ENCODE data around the gene PVALB. TPM values are rescaled to one million over a fixed set of nuclear protein-coding genes. Genes with fewer than 3 reads are reported as not detected.
"Not testable (repeated sequence)": the region's sequence is repeated elsewhere in the genome, so short reads cannot be mapped to it uniquely, and the experiment has no call there.

Gene PVALB
- total RNA-seq, 4 donors from 2014 or later: not detected

GRCh38 chr22:36756031-36756430 is 60.8 kb downstream of the PVALB start:
- Histone ChIP-seq H3K4me1 (peaks cover 0 to 45% (median 0%) of the 10 kb centered on the region in 3 donors), H3K36me3 (no peaks in the 10 kb centered on the region), H3K27ac (no peak overlapping the region), H3K9me3 (no peaks in the 10 kb centered on the region), H3K4me3 (no peak overlapping the region), H3K27me3 (peaks cover 0 to 55% (median 1%) of the 10 kb centered on the region in 4 donors)
- no peak for TF ChIP-seq POLR2A (IDR thresholded peaks at IDR 0.05)
- TF ChIP-seq, protein P1, sequence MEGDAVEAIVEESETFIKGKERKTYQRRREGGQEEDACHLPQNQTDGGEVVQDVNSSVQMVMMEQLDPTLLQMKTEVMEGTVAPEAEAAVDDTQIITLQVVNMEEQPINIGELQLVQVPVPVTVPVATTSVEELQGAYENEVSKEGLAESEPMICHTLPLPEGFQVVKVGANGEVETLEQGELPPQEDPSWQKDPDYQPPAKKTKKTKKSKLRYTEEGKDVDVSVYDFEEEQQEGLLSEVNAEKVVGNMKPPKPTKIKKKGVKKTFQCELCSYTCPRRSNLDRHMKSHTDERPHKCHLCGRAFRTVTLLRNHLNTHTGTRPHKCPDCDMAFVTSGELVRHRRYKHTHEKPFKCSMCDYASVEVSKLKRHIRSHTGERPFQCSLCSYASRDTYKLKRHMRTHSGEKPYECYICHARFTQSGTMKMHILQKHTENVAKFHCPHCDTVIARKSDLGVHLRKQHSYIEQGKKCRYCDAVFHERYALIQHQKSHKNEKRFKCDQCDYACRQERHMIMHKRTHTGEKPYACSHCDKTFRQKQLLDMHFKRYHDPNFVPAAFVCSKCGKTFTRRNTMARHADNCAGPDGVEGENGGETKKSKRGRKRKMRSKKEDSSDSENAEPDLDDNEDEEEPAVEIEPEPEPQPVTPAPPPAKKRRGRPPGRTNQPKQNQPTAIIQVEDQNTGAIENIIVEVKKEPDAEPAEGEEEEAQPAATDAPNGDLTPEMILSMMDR (IDR thresholded peaks at IDR 0.05): no peak
- DNase-seq: no peak
- WGBS, 2 donors: 55 to 85% methylated on average over 5 to 6 of the region's 7 CpGs
- intact Hi-C loops (cut with DNase I): no loop called here

DNA sequence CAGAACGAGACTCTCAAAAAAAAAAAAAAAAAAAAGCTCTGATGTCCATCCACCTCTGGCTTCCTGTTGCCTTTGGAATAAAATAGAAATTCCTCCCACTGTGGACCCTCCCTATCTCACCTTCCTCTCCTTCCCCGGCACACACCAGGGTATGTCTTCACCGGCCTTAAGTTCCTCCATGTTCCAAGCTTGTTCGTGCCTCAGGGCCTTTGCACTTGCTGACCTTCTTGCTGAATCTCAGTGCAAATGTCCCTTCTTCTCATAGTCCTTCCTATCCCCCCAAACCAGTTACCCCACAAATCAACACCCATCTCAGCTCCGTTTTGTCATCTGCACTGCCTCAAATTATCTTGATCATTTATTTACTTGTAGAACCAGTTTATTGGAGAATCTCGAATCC is 61.5 kb downstream of the PVALB start:
- peaks cover 0 to 37% (median 0%) of the 10 kb centered on the region in 3 donors for H3K4me1 ChIP-seq
- H3K9me3 ChIP-seq: no peaks in the 10 kb centered on the region
- no peak overlapping the region for H3K4me3 ChIP-seq
- H3K36me3 ChIP-seq: no peaks in the 10 kb centered on the region
- TF ChIP-seq, protein P1 (IDR thresholded peaks at IDR 0.05): no peak
- TF ChIP-seq POLR2A (IDR thresholded peaks at IDR 0.05): no peak
- 78 to 80% methylated on average over 5 to 6 of the region's 6 CpGs for WGBS, 2 donors
- DNase-seq: no peak
- no peak overlapping the region for H3K27ac ChIP-seq
- intact Hi-C loops (cut with DNase I): no loop called here
- peaks cover 0 to 55% (median 1%) of the 10 kb centered on the region in 4 donors for H3K27me3 ChIP-seq

DNA sequence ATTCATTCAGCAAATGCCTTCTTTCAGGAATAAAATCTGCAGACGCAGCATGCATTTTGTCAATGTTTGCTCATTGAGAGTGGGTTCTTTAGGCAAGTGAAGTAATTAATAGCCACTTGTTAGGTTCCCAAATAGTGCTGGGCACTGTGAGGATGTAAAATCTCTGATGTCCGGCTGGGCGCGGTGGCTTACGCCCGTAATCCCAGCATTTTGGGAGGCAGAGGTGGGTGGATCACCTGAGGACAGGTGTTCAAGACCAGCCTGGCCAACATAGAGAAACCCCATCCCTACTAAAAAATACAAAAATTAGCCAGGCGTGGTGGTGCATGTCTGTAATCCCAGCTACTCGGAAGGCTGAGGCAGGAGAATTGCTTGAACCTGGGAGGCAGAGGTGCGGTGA is 62.0 kb downstream of the PVALB start:
- H3K9me3 ChIP-seq; H3K4me3 ChIP-seq; H3K36me3 ChIP-seq; H3K27ac ChIP-seq; intact Hi-C loops (cut with DNase I); DNase-seq: not testable (repeated sequence)
- H3K27me3 ChIP-seq: peaks cover 0 to 55% (median 1%) of the 10 kb centered on the region in 4 donors
- peaks cover 0 to 33% (median 0%) of the 10 kb centered on the region in 3 donors for H3K4me1 ChIP-seq
- WGBS, 2 donors: 94 to 98% methylated on average over 8 of the region's 9 CpGs

- Histone ChIP-seq H3K4me3 (no peak overlapping the region), H3K27me3 (peaks cover 0 to 55% (median 1%) of the 10 kb centered on the region in 4 donors), H3K9me3 (no peaks in the 10 kb centered on the region), H3K4me1 (peaks cover 0 to 25% (median 0%) of the 10 kb centered on the region in 3 donors), H3K36me3 (no peaks in the 10 kb centered on the region), H3K27ac (no peak overlapping the region)
- TF ChIP-seq POLR2A (IDR thresholded peaks at IDR 0.05): no peak
- TF ChIP-seq, protein P1 (IDR thresholded peaks at IDR 0.05): no peak
- 76 to 83% methylated on average over 6 to 9 of the region's 12 CpGs for WGBS, 2 donors
- DNase-seq: no peak
- intact Hi-C loops (cut with DNase I): no loop called here
Observed at GRCh38 chr22:36753916-36754315, 62.9 kb downstream of the PVALB start.

DNA sequence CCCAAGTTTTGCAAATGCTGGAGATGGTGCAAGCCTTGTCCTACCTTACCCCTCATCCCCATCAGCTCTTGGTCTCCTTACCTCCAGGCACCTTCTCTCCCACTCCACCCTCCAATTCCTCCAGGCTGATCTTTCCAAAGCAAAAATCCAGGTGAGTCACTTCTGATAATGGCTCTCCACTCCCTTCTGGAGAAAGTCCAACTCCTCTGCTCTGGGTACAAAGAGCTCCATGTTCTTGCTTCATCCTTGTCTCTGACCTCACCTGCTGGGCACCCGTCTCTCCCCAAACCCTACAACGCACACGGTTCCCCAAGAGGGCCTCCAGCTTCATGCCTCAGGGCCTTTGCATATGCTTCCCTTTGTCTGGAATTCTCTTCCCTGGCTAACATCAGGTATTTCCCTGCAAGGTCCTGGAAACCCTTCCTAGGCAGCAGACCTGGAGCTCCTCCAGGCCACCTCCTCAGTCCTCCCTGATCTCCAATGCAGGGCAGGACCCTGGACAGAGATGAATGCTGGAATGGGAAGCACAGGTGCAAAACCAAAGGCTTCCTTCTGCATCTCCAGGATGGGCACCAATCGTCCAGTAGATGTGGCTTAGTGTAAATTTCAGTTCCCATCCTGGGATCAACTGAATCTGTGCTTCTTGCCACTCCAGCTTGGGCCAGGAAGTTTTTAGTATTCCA is 63.6 kb downstream of the PVALB start:
- peaks cover 0 to 25% (median 0%) of the 10 kb centered on the region in 3 donors for H3K4me1 ChIP-seq
- WGBS, 2 donors: 19 to 41% methylated on average over 4 of the region's 4 CpGs
- H3K9me3 ChIP-seq: no peaks in the 10 kb centered on the region
- TF ChIP-seq POLR2A (IDR thresholded peaks at IDR 0.05): no peak
- TF ChIP-seq, protein P1 (IDR thresholded peaks at IDR 0.05): no peak
- no peak overlapping the region for H3K4me3 ChIP-seq
- DNase-seq: no peak
- no peak overlapping the region for H3K27ac ChIP-seq
- intact Hi-C loops (cut with DNase I): no loop called here
- no peaks in the 10 kb centered on the region for H3K36me3 ChIP-seq
- peaks cover 0 to 55% (median 1%) of the 10 kb centered on the region in 4 donors for H3K27me3 ChIP-seq

Other genes starting within 250 kb of the PVALB start
- not detected for gene CACNG2, start 113.3 kb downstream of the PVALB start, total RNA-seq
- 1 to 10 TPM; 6.1 to 9.5 (median 8.1) TPM for gene IFT27, start 40.9 kb downstream of the PVALB start, total RNA-seq
- gene NCF4, start 44.0 kb upstream of the PVALB start, total RNA-seq: 10 to 100 TPM in 2 of 4 donors, 1 to 10 TPM in 2; 2.1 to 15.1 (median 8.4) TPM
- 1 to 10 TPM; 1.5 to 6.1 (median 2.9) TPM for gene CSF2RB, start 96.6 kb upstream of the PVALB start, total RNA-seq
- gene TST, start 202.4 kb upstream of the PVALB start, total RNA-seq: 100 to 1,000 TPM in 2 of 4 donors, 10 to 100 TPM in 2; 60.8 to 163 (median 82.9) TPM
- gene MPST, start 202.7 kb upstream of the PVALB start, total RNA-seq: 100 to 1,000 TPM in 3 of 4 donors, 10 to 100 TPM in 1; 88.4 to 160 (median 132) TPM
- gene KCTD17, start 234.7 kb upstream of the PVALB start, total RNA-seq: 10 to 100 TPM in 1 of 4 donors, 1 to 10 TPM in 3; 1.1 to 10.7 (median 6.5) TPM